Measurements from ENCODE around the gene SGMS1.

Gene SGMS1

DNA sequence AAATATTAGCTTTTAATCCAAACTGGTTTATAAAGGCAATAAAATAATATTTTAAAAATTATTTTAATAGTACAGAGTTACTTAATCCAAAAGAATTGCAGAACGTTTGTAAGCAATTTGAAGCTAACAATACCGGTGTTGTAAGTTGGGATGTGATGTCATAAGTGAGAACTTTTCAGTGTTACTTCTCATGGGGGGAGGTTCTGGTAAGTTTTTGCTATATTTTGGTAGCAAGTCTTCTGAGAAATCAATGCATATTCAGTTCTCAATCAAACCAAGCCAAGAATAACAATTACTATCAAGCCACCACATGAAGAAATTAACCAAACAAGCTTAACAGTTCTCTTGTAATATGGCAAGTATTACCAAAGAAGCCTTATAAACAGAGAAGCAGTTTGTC lies 225.4 kb downstream of the SGMS1 start:
- Histone ChIP-seq H4K20me1 (ENCODE audit: low read depth, low read length) (no peaks in the 10 kb centered on the region), H3K27me3 (ENCODE audit: low read length) (no peaks in the 10 kb centered on the region), H3K9me2 (replicated peaks; ENCODE audit: insufficient read depth, low read length) (no peaks in the 10 kb centered on the region), H3K36me3 (ENCODE audit: low read length) (no peaks in the 10 kb centered on the region), H3F3A (ENCODE audit: insufficient read depth) (no peaks in the 10 kb centered on the region), H3K4me2 (ENCODE audit: low read depth, low read length, poor library complexity, severe bottlenecking) (no peak overlapping the region), H3K79me2 (ENCODE audit: insufficient read depth, low read length) (no peaks in the 10 kb centered on the region; the same call in 1 of the 2 replicates), H2AFZ (ENCODE audit: low read depth, low read length, severe bottlenecking) (no peak overlapping the region), H3K27ac (ENCODE audit: low read depth, low read length) (no peak overlapping the region), H3K4me3 (ENCODE audit: insufficient read depth, low read length, poor library complexity, severe bottlenecking) (no peak overlapping the region), H3K9ac (ENCODE audit: low read length) (no peak overlapping the region), H3K9me3 (ENCODE audit: insufficient read depth, low read length) (no peaks in the 10 kb centered on the region)
- TF ChIP-seq, protein P1, sequence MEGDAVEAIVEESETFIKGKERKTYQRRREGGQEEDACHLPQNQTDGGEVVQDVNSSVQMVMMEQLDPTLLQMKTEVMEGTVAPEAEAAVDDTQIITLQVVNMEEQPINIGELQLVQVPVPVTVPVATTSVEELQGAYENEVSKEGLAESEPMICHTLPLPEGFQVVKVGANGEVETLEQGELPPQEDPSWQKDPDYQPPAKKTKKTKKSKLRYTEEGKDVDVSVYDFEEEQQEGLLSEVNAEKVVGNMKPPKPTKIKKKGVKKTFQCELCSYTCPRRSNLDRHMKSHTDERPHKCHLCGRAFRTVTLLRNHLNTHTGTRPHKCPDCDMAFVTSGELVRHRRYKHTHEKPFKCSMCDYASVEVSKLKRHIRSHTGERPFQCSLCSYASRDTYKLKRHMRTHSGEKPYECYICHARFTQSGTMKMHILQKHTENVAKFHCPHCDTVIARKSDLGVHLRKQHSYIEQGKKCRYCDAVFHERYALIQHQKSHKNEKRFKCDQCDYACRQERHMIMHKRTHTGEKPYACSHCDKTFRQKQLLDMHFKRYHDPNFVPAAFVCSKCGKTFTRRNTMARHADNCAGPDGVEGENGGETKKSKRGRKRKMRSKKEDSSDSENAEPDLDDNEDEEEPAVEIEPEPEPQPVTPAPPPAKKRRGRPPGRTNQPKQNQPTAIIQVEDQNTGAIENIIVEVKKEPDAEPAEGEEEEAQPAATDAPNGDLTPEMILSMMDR (IDR thresholded peaks at IDR 0.05; ENCODE audit: insufficient read depth, low read length, poor library complexity, severe bottlenecking), result no peak
- no peak for TF ChIP-seq EZH2phosphoT487 (conservative IDR thresholded peaks at IDR 0.05; ENCODE audit: low read length)

DNA sequence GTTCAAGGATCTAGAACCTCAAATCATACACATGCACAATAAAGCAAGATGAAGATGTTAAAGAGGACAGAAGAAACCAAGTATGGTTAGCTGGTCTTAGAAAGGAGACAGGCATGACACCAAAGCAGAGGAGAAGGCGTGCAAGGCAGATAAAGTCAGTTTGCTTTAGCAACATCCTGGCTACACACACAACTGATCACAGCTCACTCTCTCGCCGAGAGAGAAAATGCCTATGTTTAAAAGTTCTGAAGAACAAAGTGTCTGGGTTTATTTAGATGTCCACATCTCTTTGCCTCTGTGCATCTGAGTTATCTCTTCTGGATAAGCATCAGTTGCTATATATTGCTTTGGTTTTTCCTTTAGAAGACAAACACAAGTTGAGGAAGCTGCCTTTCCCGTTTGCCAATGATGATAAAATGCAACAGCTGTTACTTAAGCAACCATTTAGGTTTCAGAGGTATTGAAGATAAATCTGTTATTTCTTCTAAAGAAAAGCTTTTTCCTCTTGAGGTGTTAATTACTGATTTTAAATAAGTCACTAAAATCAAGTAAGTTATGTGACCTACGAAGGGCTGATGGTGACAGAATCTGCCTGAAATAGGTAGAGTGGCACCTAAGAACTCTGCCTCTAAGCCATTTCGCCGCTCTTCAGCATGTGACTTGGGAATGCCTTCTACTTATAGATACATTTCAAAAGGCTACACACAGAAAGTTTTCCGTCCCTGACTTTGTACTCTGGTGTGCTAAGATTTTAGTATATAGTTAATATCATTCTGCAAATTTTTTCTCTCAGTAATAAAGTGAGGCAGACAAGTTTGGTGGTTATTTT lies 226.2 kb downstream of the SGMS1 start:
- Histone ChIP-seq H3K27me3 (ENCODE audit: low read length) (no peaks in the 10 kb centered on the region), H3K36me3 (ENCODE audit: low read length) (no peaks in the 10 kb centered on the region), H3K27ac (ENCODE audit: low read depth, low read length) (no peak overlapping the region), H3F3A (ENCODE audit: insufficient read depth) (no peaks in the 10 kb centered on the region), H3K79me2 (ENCODE audit: insufficient read depth, low read length) (no peaks in the 10 kb centered on the region; the same call in 1 of the 2 replicates), H3K9me3 (ENCODE audit: insufficient read depth, low read length) (no peaks in the 10 kb centered on the region), H3K9me2 (replicated peaks; ENCODE audit: insufficient read depth, low read length) (no peaks in the 10 kb centered on the region), H3K4me2 (ENCODE audit: low read depth, low read length, poor library complexity, severe bottlenecking) (no peak overlapping the region), H2AFZ (ENCODE audit: low read depth, low read length, severe bottlenecking) (no peak overlapping the region), H3K4me3 (ENCODE audit: insufficient read depth, low read length, poor library complexity, severe bottlenecking) (no peak overlapping the region), H3K9ac (ENCODE audit: low read length) (no peak overlapping the region), H4K20me1 (ENCODE audit: low read depth, low read length) (no peaks in the 10 kb centered on the region)
- TF ChIP-seq, protein P1 (IDR thresholded peaks at IDR 0.05; ENCODE audit: insufficient read depth, low read length, poor library complexity, severe bottlenecking), result no peak
- no peak for TF ChIP-seq EZH2phosphoT487 (conservative IDR thresholded peaks at IDR 0.05; ENCODE audit: low read length)

DNA sequence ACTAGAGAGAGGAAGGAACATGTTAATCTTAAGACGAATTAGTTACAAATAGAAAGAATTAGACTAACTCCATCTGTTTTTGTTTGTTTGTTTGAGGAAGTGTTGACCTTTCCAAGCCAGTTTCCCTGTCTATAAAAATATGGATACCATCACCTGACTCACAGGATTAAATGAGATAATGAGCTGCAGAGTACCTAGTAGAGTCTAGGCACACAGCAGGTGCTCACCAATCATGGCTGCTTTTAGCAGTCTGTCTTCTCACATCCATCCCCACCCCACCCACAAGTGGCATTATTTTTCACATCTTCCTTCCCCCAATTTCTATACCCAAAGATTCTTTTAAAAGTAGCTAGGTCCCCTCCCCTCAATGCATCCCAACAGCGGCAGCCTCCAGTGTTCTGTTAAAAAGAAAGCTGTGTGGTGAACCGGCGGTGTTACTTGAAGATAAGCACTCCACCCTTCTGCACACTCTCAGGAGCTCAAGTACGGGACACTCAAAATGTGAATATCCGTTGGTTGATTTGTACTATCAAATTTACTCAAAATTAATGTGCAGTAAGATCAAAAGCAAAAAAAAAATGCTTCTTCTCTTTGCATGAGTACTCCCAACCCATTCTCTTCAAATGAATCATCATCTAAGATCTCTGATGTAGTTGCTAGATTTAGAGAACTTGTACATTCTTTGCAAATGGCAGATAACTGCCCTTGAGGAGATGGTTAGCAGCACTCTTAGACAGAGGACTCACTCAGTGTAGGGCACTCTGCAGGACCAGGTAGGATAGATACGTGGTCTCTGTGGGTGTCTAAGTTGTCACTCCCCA lies 227.1 kb downstream of the SGMS1 start:
- no peak overlapping the region for H3K4me2 ChIP-seq (ENCODE audit: low read depth, low read length, poor library complexity, severe bottlenecking)
- no peaks in the 10 kb centered on the region for H3F3A ChIP-seq (ENCODE audit: insufficient read depth)
- H3K79me2 ChIP-seq (ENCODE audit: insufficient read depth, low read length), result no peaks in the 10 kb centered on the region; the same call in 1 of the 2 replicates
- no peaks in the 10 kb centered on the region for H3K9me2 ChIP-seq (replicated peaks; ENCODE audit: insufficient read depth, low read length)
- no peak overlapping the region for H3K4me3 ChIP-seq (ENCODE audit: insufficient read depth, low read length, poor library complexity, severe bottlenecking)
- H4K20me1 ChIP-seq (ENCODE audit: low read depth, low read length), result no peaks in the 10 kb centered on the region
- H3K9ac ChIP-seq (ENCODE audit: low read length), result no peak overlapping the region
- H3K27ac ChIP-seq (ENCODE audit: low read depth, low read length), result no peak overlapping the region
- H3K9me3 ChIP-seq (ENCODE audit: insufficient read depth, low read length), result no peaks in the 10 kb centered on the region
- no peak overlapping the region for H2AFZ ChIP-seq (ENCODE audit: low read depth, low read length, severe bottlenecking)
- TF ChIP-seq EZH2phosphoT487 (conservative IDR thresholded peaks at IDR 0.05; ENCODE audit: low read length), result no peak
- TF ChIP-seq, protein P1 (IDR thresholded peaks at IDR 0.05; ENCODE audit: insufficient read depth, low read length, poor library complexity, severe bottlenecking), result no peak
- H3K36me3 ChIP-seq (ENCODE audit: low read length), result no peaks in the 10 kb centered on the region
- no peaks in the 10 kb centered on the region for H3K27me3 ChIP-seq (ENCODE audit: low read length)
